Karpas-422 (cell line): ENCODE data around the gene MTFR2. TPM values are rescaled to one million over a fixed set of nuclear protein-coding genes. Genes with fewer than 3 reads are reported as not detected.

ENCODE experiments used
- DNase-seq: peaks from one replicate; pipeline ENCODE4 v3.0.0-alpha.2; 2015
- H2AFZ ChIP-seq: fragments of 200-600 bp; sonication (generic); 2 replicates; pipeline ENCODE4 v1.6.1; 2014; ENCODE audit warnings: antibody characterized with exemption, low read length, mixed read lengths
- H3K27ac ChIP-seq: fragments of 200-600 bp; sonication (generic); 2 replicates; pipeline ENCODE4 v1.5.1; 2014; ENCODE audit warnings: mild to moderate bottlenecking, low read length, moderate library complexity
- H3K27me3 ChIP-seq: fragments of 200-600 bp; sonication (generic); 2 replicates; pipeline ENCODE4 v1.6.1; 2014; ENCODE audit warnings: low read length, mixed read lengths
- H3K36me3 ChIP-seq: fragments of 200-600 bp; sonication (generic); 2 replicates; pipeline ENCODE4 v1.6.1; 2014; ENCODE audit warnings: low read length, mixed read lengths; ENCODE audit not compliant: insufficient read depth
- H3K4me1 ChIP-seq: fragments of 200-600 bp; sonication (generic); 2 replicates; pipeline ENCODE4 v1.6.1; 2014; ENCODE audit warnings: mild to moderate bottlenecking, low read length, mixed read lengths
- H3K4me2 ChIP-seq: fragments of 200-600 bp; sonication (generic); 2 replicates; pipeline ENCODE4 v1.6.1; 2014; ENCODE audit warnings: low read length, low read depth, mild to moderate bottlenecking; ENCODE audit not compliant: poor library complexity, severe bottlenecking
- H3K4me3 ChIP-seq: fragments of 200-600 bp; sonication (generic); 2 replicates; pipeline ENCODE4 v1.5.1; 2014; ENCODE audit warnings: mild to moderate bottlenecking, antibody characterized with exemption, low read length, mixed read lengths
- H3K79me2 ChIP-seq: fragments of 200-600 bp; sonication (generic); 2 replicates; pipeline ENCODE4 v1.6.1; 2014; ENCODE audit warnings: mild to moderate bottlenecking, low read length, mixed read lengths
- H3K9ac ChIP-seq: fragments of 200-600 bp; sonication (generic); 2 replicates; pipeline ENCODE4 v1.6.0; 2014; ENCODE audit warnings: low read length
- H3K9me2 ChIP-seq: fragments of 200-600 bp; sonication (generic), shearing (Covaris generic); replicated peaks from 2 replicates; pipeline ENCODE4 v1.6.0; 2014; ENCODE audit warnings: mild to moderate bottlenecking, low read length, moderate library complexity; ENCODE audit not compliant: insufficient read depth
- H3K9me3 ChIP-seq: fragments of 300-700, 200-600 bp; sonication (generic); 2 replicates; pipeline ENCODE4 v1.6.1; 2014; ENCODE audit warnings: low read length, mixed read lengths
- H4K20me1 ChIP-seq: fragments of 200-600 bp; sonication (generic); 2 replicates; pipeline ENCODE4 v1.6.1; 2014; ENCODE audit warnings: mild to moderate bottlenecking, antibody characterized with exemption, low read length, low read depth; ENCODE audit not compliant: insufficient read depth
- total RNA-seq: library from RNA; depleted of rRNA; stranded (reverse); fragments of >200 nt; shearing (Covaris generic); gene quantifications from 2 replicates; pipeline ENCODE4 v1.2.3, GENCODE V29; 2014; ENCODE audit warnings: low replicate concordance; rRNA removed

MTFR2 gene
- 4.3 and 7.2 TPM in 2 replicates for total RNA-seq

- Histone ChIP-seq H3K9me2 (no peaks in the 10 kb centered on the region), H3K4me2 (peak within 1 kb of the TSS; percentile 94), H3K9ac (peak within 1 kb of the TSS; percentile 93), H2AFZ (peak within 1 kb of the TSS; percentile 60; the same call in 1 of the 2 replicates), H3K4me1 (peaks cover 41% of the 10 kb centered on the region), H3K79me2 (peaks cover 50% of the 10 kb centered on the region), H3K27ac (peak within 1 kb of the TSS; percentile 69), H3K36me3 (peaks cover 21% of the 10 kb centered on the region), H3K4me3 (peak within 1 kb of the TSS; percentile 97), H3K9me3 (no peaks in the 10 kb centered on the region), H3K27me3 (no peaks in the 10 kb centered on the region), H4K20me1 (no peaks in the 10 kb centered on the region)
- peak; percentile 99 for DNase-seq
Measured at GRCh38 chr6:136249811-136250685, at the start of gene MTFR2. Gene MTFR2, minus strand, starts transcription at chr6:136250311. Its CDS starts 1,212 bp downstream, at chr6:136249099.

- Histone ChIP-seq H4K20me1 (no peaks in the 10 kb centered on the region), H3K79me2 (no peaks in the 10 kb centered on the region), H3K4me2 (no peak overlapping the region), H3K4me1 (peaks cover 15% of the 10 kb centered on the region), H3K27ac (no peak overlapping the region), H2AFZ (no peak overlapping the region), H3K27me3 (no peaks in the 10 kb centered on the region), H3K36me3 (no peaks in the 10 kb centered on the region), H3K9ac (no peak overlapping the region), H3K9me2 (no peaks in the 10 kb centered on the region), H3K9me3 (no peaks in the 10 kb centered on the region), H3K4me3 (no peak overlapping the region)
- DNase-seq, result no peak
Measured at GRCh38 chr6:136294621-136295020, 44.5 kb upstream of the MTFR2 start.

DNA sequence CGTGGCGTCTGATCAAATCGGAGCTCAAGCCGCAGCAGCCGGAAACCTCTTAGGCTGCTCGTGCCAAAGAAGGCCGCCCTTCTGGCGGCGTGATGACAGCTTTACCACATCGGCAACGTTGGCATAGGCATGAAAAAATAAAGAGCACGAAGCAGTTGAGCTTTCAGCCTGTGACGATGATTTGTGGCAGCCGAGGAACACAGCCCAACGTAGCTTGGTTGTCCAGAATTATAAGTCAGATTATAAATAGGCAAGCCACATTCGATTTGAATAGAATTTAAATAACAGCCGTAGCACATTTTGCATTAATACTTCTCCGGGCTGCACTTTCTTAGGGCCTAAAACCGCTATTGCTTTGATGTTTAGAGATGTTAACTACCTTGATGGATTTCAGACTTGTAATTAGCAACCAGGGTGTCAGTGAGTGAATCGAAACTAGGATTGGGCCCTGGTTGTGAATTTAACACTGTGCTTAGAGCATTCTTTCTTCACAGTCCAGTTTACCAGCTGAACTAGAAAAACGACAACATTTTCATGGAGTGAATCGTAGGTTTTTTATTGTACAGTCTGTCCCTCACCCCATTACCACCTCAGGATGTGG is 40.4 kb upstream of the MTFR2 start:
- Histone ChIP-seq H2AFZ (peak overlapping the region; percentile 64), H3K36me3 (0 out of 2 replicates have a peak, but pooled peaks cover 6% of the 10 kb centered on the region), H3K79me2 (peaks cover 41% of the 10 kb centered on the region), H3K27me3 (no peaks in the 10 kb centered on the region), H3K9me3 (no peaks in the 10 kb centered on the region), H3K4me1 (peaks cover 40% of the 10 kb centered on the region), H3K4me2 (peak overlapping the region; percentile 86), H3K4me3 (peak overlapping the region; percentile 77), H4K20me1 (peaks cover 36% of the 10 kb centered on the region), H3K9ac (peak overlapping the region; percentile 90), H3K9me2 (no peaks in the 10 kb centered on the region), H3K27ac (peak overlapping the region; percentile 96)
- DNase-seq, result peak; percentile 92

DNA sequence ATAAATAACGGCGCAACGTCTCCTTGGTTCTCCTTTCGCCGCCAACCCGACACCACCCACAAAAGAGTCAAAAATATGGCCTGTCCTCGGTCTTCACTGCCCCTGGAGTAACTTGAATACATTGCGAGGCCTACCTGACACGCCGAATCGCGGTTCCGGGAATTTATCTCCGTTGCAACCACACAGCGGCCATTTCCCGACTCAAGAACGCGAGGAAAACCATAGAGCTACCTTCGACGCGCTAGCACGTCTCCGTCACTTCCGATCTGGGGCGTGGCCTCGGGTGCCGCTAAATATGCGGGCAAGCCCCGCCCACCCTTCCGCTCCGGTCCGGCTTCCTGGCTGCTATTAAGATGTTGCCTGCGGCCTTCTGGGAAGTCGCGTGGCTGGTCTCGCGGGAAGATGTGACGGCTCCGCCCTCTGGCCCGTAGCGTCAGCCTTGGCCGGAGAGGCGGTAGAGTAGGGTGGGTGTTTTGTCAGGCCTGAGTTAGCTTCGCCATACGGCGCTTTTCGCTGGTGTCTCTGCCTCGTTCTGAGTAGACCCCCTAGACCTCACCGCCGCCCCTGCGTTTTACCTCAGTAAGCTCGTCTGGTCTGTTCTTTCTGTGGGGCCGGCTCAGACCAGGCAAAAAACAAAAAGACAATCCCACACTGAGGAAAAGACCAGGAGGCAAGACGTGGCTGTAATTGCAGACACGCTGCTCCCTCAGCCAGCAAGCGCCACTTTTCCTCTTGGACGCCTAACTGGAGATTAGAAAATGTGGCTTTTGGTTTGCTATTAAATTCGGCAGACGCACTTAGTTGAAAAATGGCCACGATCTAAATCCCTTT is 39.7 kb upstream of the MTFR2 start, which contains the start of gene BCLAF1:
TSS of gene BCLAF1 (minus strand) at position 268 of the 831 bp plus-strand sequence. CDS start 9,980 bp downstream, outside the sequence.
- H3K9ac ChIP-seq, result peak within 1 kb of the TSS; percentile 92
- no peaks in the 10 kb centered on the region for H3K9me3 ChIP-seq
- peaks cover 47% of the 10 kb centered on the region for H3K4me1 ChIP-seq
- H3K4me3 ChIP-seq, result peak within 1 kb of the TSS; percentile 77
- H3K4me2 ChIP-seq, result peak within 1 kb of the TSS; percentile 86
- H3K79me2 ChIP-seq, result peaks cover 48% of the 10 kb centered on the region
- peak within 1 kb of the TSS; percentile 64 for H2AFZ ChIP-seq
- H3K27ac ChIP-seq, result peak within 1 kb of the TSS; percentile 96
- peak; percentile 100 for DNase-seq
- H3K36me3 ChIP-seq, result 0 out of 2 replicates have a peak, but pooled peaks cover 6% of the 10 kb centered on the region
- no peaks in the 10 kb centered on the region for H3K27me3 ChIP-seq
- no peaks in the 10 kb centered on the region for H3K9me2 ChIP-seq
- H4K20me1 ChIP-seq, result peaks cover 43% of the 10 kb centered on the region

- no peaks in the 10 kb centered on the region for H3K9me3 ChIP-seq
- 0 out of 2 replicates have a peak, but pooled peaks cover 7% of the 10 kb centered on the region for H3K36me3 ChIP-seq
- H3K4me3 ChIP-seq, result peak overlapping the region; percentile 77
- peaks cover 52% of the 10 kb centered on the region for H3K4me1 ChIP-seq
- H3K27me3 ChIP-seq, result no peaks in the 10 kb centered on the region
- peaks cover 48% of the 10 kb centered on the region for H4K20me1 ChIP-seq
- peak overlapping the region; percentile 92 for H3K9ac ChIP-seq
- H3K79me2 ChIP-seq, result peaks cover 53% of the 10 kb centered on the region
- H3K9me2 ChIP-seq, result no peaks in the 10 kb centered on the region
- no peak overlapping the region for H2AFZ ChIP-seq
- DNase-seq, result peak; percentile 97
- H3K4me2 ChIP-seq, result peak overlapping the region; percentile 85
- H3K27ac ChIP-seq, result peak overlapping the region; percentile 88
Measured at GRCh38 chr6:136289327-136289578, 39.1 kb upstream of the MTFR2 start.

GRCh38 chr6:136288566-136289326 is 38.6 kb upstream of the MTFR2 start:
- Histone ChIP-seq H3K36me3 (peaks cover 9% of the 10 kb centered on the region; the same call in 1 of the 2 replicates), H3K27ac (peak overlapping the region; percentile 88), H3K27me3 (no peaks in the 10 kb centered on the region), H2AFZ (no peak overlapping the region), H3K9me3 (no peaks in the 10 kb centered on the region), H3K4me1 (peaks cover 54% of the 10 kb centered on the region), H3K4me3 (peak overlapping the region; percentile 77), H3K79me2 (peaks cover 58% of the 10 kb centered on the region), H4K20me1 (peaks cover 52% of the 10 kb centered on the region), H3K4me2 (peak overlapping the region; percentile 85), H3K9me2 (no peaks in the 10 kb centered on the region), H3K9ac (peak overlapping the region; percentile 92)
- DNase-seq, result peak; percentile 87

DNA sequence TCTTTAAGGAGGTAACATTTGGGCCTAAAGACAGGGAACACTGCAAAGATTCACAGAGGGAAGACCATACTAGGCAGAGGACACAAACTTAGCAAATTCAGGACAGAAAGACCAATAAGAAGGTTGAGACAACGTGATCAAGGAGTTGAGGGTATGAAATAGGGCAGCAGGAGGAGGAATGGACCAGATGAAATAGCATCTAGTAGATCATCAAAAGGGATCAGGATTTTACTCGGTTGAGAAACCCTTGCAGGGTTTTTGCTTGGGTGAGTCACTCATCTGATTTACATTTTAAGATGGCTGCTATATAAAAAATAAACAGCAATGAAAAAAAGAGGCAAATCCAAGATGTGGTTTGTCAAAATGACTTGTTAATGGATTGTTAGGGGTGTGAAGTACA is 34.8 kb upstream of the MTFR2 start:
- peaks cover 97% of the 10 kb centered on the region for H3K79me2 ChIP-seq
- no peak overlapping the region for H3K4me3 ChIP-seq
- H3K27me3 ChIP-seq, result no peaks in the 10 kb centered on the region

More for the DNA sequence above, 34.8 kb upstream of the MTFR2 start:
- H3K4me1 ChIP-seq, result peaks cover 49% of the 10 kb centered on the region
- H3K9me2 ChIP-seq, result no peaks in the 10 kb centered on the region
- H4K20me1 ChIP-seq, result peaks cover 90% of the 10 kb centered on the region
- no peak overlapping the region for H3K27ac ChIP-seq
- no peak for DNase-seq
- no peak overlapping the region for H2AFZ ChIP-seq
- no peak overlapping the region for H3K9ac ChIP-seq
- peaks cover 47% of the 10 kb centered on the region for H3K36me3 ChIP-seq
- peak overlapping the region; percentile 36 for H3K4me2 ChIP-seq
- no peaks in the 10 kb centered on the region for H3K9me3 ChIP-seq
